ENCODE data around the gene TIMM13.

TIMM13 gene

DNA sequence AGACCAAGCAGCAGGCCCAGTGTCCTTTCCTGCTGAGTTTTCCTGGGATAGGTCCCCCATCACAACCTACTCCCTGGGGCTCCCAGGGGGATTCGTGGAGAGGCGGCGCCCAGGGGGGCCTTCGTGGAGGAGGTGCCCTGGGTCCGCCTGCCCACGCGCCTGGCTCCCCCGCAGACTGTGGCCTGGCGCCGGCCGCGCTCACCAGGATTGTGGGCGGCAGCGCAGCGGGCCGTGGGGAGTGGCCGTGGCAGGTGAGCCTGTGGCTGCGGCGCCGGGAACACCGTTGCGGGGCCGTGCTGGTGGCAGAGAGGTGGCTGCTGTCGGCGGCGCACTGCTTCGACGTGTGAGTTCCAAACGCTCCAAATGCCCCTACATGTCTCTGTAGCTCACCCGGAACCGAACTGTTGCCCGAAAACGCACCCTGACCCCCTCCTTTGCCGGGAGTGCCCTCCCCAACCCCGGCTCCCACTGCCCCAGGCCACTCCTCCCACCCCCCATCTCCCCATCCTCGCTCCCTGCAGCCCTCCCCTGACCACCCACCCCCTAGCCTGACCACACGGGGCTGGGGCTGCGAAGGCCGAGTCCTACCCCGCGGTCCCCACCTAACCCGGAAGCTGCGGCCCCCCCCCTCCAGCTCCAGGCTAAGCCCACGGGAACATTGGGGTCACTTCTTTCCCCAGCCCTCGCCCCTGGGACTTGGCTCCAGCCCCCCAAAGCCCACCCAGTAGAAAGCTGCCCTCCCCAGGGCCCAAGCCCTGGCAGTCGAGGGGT is 3.3 kb downstream of the TIMM13 start:
- no peaks in the 10 kb centered on the region for H3K9me3 ChIP-seq (ENCODE audit: insufficient read depth, low read length)
- H3K9me2 ChIP-seq (replicated peaks; ENCODE audit: insufficient read depth, low read length), result no peaks in the 10 kb centered on the region
- no peaks in the 10 kb centered on the region for H3K36me3 ChIP-seq (ENCODE audit: low read length)
- H3K27ac ChIP-seq (ENCODE audit: low read depth, low read length), result no peak overlapping the region
- TF ChIP-seq CTCF (IDR thresholded peaks at IDR 0.05; ENCODE audit: insufficient read depth, low read length, poor library complexity, severe bottlenecking), result no peak
- no peak for TF ChIP-seq EZH2phosphoT487 (conservative IDR thresholded peaks at IDR 0.05; ENCODE audit: low read length)
- H3K4me2 ChIP-seq (ENCODE audit: low read depth, low read length, poor library complexity, severe bottlenecking), result no peak overlapping the region
- peaks cover 8% of the 10 kb centered on the region for H3F3A ChIP-seq (ENCODE audit: insufficient read depth)
- H3K79me2 ChIP-seq (ENCODE audit: insufficient read depth, low read length), result peaks cover 31% of the 10 kb centered on the region
- H3K9ac ChIP-seq (ENCODE audit: low read length), result no peak overlapping the region
- H2AFZ ChIP-seq (ENCODE audit: low read depth, low read length, severe bottlenecking), result no peak overlapping the region
- H3K27me3 ChIP-seq (ENCODE audit: low read length), result no peaks in the 10 kb centered on the region
- H4K20me1 ChIP-seq (ENCODE audit: low read depth, low read length), result no peaks in the 10 kb centered on the region; the same call in 1 of the 2 replicates
- H3K4me3 ChIP-seq (ENCODE audit: insufficient read depth, low read length, poor library complexity, severe bottlenecking), result no peak overlapping the region

DNA sequence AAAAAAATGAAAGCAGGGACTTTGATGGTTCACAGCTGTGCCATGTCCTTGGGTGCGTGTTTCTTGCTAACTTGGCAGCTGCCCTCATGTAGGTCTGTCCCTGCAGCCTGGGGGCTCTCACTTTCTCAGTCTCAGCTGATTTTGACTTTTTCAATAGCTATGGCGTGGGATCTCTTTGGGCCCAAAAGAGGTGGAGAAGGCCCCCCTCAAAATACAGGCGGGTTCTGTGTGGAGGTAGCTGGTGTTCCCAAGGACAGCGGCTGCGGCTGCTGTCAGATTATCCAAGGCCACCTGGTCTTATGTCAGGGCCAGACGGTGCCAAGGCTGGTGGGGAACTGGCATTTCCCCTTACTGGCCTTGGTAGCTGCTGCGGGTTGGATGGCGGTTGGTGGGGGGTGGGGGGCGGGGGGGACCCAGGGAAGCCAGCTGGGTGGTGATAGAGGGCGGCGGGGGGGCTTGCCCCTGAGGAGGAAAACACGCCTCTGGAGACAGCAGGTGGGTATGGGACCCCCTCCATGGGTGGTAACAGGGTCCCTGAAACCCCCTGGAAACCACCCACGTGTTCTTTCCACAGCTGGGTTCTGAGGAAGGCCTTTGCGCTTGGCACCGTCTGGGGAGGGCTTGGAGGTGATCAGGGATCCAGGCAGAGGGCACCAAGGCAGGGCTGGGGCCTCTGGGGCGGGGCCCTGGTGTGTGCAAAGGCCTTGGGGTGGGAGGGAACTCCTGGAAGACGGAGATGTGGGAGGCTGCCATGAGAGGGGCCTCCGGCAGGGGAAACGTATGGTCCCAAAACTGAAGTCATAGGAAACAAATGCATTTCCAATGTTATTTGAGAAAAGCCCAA is 4.1 kb downstream of the TIMM13 start:
- no peaks in the 10 kb centered on the region for H3K9me2 ChIP-seq (replicated peaks; ENCODE audit: insufficient read depth, low read length)
- H3K36me3 ChIP-seq (ENCODE audit: low read length), result no peaks in the 10 kb centered on the region
- H4K20me1 ChIP-seq (ENCODE audit: low read depth, low read length), result no peaks in the 10 kb centered on the region; the same call in 1 of the 2 replicates
- peaks cover 5% of the 10 kb centered on the region for H3F3A ChIP-seq (ENCODE audit: insufficient read depth)
- no peak overlapping the region for H3K9ac ChIP-seq (ENCODE audit: low read length)
- TF ChIP-seq EZH2phosphoT487 (conservative IDR thresholded peaks at IDR 0.05; ENCODE audit: low read length) (no peak), CTCF (IDR thresholded peaks at IDR 0.05; ENCODE audit: insufficient read depth, low read length, poor library complexity, severe bottlenecking) (no peak)
- H3K27me3 ChIP-seq (ENCODE audit: low read length), result no peaks in the 10 kb centered on the region
- peaks cover 31% of the 10 kb centered on the region for H3K79me2 ChIP-seq (ENCODE audit: insufficient read depth, low read length)
- H3K27ac ChIP-seq (ENCODE audit: low read depth, low read length), result no peak overlapping the region
- no peak overlapping the region for H2AFZ ChIP-seq (ENCODE audit: low read depth, low read length, severe bottlenecking)
- no peak overlapping the region for H3K4me2 ChIP-seq (ENCODE audit: low read depth, low read length, poor library complexity, severe bottlenecking)
- H3K4me3 ChIP-seq (ENCODE audit: insufficient read depth, low read length, poor library complexity, severe bottlenecking), result no peak overlapping the region
- H3K9me3 ChIP-seq (ENCODE audit: insufficient read depth, low read length), result no peaks in the 10 kb centered on the region

GRCh38 chr19:2421581-2422306 is 5.6 kb downstream of the TIMM13 start:
- H3F3A ChIP-seq (ENCODE audit: insufficient read depth), result no peaks in the 10 kb centered on the region; the same call in 1 of the 2 replicates
- no peaks in the 10 kb centered on the region for H3K27me3 ChIP-seq (ENCODE audit: low read length)
- peaks cover 26% of the 10 kb centered on the region for H3K79me2 ChIP-seq (ENCODE audit: insufficient read depth, low read length)
- H4K20me1 ChIP-seq (ENCODE audit: low read depth, low read length), result no peaks in the 10 kb centered on the region; the same call in 1 of the 2 replicates
- TF ChIP-seq CTCF (IDR thresholded peaks at IDR 0.05; ENCODE audit: insufficient read depth, low read length, poor library complexity, severe bottlenecking), result no peak
- TF ChIP-seq EZH2phosphoT487 (conservative IDR thresholded peaks at IDR 0.05; ENCODE audit: low read length), result no peak
- H3K9me3 ChIP-seq (ENCODE audit: insufficient read depth, low read length), result no peaks in the 10 kb centered on the region
- no peak overlapping the region for H3K4me2 ChIP-seq (ENCODE audit: low read depth, low read length, poor library complexity, severe bottlenecking)
- H2AFZ ChIP-seq (ENCODE audit: low read depth, low read length, severe bottlenecking), result no peak overlapping the region
- H3K27ac ChIP-seq (ENCODE audit: low read depth, low read length), result no peak overlapping the region
- no peak overlapping the region for H3K4me3 ChIP-seq (ENCODE audit: insufficient read depth, low read length, poor library complexity, severe bottlenecking)
- H3K9me2 ChIP-seq (replicated peaks; ENCODE audit: insufficient read depth, low read length), result no peaks in the 10 kb centered on the region
- H3K36me3 ChIP-seq (ENCODE audit: low read length), result no peaks in the 10 kb centered on the region
- no peak overlapping the region for H3K9ac ChIP-seq (ENCODE audit: low read length)

Data from SU-DHL-6 (cell line).